Inflammatory macrophage (primary cell): Measurements from ENCODE around the gene MCM3.
A peak's percentile ranks its signal among the peaks of the same experiment; 100 is the strongest.

Experiments used
- DNase-seq, 2 donors: peaks; one replicate each; pipeline ENCODE4 v3.0.0-alpha.2; 2020 to 2022

MCM3 gene

DNA sequence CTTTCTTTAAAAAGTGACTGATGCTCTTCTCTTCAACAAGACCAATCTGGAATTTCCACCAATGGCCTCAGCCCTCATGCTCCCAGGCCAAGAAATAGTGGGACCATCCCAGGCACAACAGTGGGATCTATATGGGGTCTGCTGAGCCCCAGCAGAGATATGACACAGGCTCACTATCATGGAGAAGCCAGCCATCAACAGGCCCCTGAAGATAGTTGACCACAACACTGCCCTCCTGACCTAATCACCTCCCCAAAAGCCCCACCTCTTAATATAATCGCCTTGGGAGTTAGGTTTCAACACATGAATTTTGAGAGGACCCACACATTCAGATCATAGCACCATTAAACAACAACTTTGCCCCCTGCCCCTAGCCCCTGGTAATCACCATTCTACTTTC, 16.8 kb upstream of the MCM3 start:
- no peak for DNase-seq

DNA sequence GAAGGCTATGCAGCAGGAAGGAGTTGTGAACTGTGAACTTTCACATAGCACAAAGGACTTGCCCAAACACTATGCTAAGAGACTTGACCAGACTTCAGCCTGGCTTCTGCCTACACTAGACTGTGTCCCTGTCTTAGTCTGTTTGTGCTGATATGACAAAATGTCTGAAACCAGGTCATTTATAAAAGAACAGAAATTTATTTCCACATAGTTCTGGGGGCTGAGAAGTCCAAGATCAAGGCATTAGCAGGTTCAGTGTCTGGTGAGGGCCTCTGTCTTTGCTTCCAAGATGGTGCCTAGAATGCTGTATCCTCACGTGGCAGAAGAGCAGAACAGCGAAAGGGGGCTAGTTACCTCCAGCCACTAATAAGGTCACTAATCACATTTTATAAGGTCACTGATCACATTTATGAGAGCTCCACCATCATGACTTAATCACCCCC, 16.0 kb upstream of the MCM3 start:
- DNase-seq: no peak

DNA sequence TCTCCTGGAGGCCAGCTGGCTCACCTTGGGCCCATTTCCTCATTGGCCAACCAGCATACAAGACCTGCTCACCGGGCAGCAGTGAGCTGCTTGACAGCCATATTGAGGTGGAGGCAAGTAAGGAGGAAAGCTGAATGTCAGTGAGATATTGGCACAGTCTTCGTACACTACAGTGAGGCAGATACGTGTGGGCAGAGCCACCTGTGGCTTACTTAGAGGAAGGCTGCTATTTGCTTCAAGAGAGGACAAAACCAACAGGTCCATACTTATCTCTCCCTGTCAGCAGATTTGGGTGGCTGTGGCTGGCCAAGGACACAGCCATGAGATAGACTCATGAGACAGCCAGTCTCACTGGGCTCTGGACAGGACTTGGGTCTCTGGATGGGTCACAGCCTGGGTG, 15.1 kb upstream of the MCM3 start:
- DNase-seq: no peak

DNA sequence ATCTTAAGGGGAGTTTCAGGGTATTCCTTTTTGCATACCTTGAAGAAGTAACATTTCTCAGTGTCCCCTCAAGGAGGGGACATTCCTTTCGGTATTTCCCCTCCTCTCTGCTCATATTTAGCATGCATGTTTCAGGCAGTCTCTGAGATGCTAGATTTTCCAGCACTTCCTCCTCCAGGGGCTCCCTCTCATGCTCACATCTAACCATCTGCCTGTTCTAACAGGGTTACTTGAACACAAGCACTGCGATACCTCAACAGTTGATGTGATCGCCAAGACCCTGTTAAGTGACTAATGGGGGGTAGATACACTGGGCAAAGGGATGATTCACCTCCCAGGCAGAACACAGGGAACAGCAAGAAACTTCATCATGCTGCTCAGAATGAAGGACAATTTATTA, 12.9 kb upstream of the MCM3 start:
- DNase-seq: no peak

DNA sequence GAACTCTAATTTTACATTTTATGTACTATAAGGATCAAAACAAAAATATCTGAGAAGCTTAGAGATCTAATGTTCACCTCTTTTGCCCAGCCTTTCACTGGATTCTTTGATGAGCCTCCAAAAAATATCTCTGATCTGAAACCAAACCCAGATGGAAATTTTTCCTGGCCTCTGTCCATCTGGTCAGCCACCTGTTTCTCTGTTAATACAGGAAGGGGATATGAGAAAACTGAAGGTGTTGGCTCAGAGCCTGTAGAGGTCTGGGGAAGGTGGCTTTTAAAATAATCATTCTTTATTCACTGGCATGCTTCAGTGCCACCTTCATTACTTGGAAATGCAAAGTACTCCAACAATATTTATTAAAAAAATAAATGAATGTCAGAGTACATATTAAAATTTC, 8.5 kb upstream of the MCM3 start:
- no peak for DNase-seq

DNA sequence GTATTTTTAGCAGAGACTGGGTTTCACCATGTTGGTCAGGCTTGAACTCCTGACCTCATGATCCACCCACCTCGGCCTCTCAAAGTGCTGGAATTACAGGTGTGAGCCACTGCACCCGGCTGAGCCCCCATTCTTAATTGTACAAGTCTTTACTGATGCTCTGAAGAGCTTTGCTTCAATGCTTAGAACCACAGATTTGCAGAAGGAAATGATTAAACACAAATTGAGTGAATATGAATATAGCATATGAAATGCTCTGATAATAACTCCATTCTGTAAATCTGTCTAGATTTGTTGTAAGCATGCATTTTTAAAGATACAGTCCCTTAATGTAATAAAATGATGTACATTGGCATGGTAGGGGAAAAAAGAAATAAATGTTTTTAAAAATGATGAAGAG, 4.3 kb upstream of the MCM3 start:
- DNase-seq: no peak

DNA sequence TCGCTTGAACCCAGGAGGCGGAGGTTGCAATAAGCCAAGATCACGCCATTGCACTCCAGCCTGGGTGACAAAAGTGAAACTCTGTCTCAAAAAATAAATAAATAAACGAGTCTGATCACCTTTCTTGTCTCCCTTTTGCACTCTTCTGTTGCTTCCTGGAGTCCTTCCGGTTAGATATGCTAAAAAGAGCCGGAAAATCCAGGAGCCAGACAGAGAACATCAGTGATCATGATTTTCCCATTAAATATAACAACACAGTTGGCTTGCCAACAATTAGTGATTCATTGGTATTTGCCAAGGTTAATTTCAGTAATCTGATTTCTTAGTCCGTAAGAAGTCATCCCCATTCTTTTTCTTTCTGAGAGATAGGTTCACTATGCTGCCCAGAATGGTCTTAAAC, 3.7 kb upstream of the MCM3 start:
- DNase-seq: no peak

DNA sequence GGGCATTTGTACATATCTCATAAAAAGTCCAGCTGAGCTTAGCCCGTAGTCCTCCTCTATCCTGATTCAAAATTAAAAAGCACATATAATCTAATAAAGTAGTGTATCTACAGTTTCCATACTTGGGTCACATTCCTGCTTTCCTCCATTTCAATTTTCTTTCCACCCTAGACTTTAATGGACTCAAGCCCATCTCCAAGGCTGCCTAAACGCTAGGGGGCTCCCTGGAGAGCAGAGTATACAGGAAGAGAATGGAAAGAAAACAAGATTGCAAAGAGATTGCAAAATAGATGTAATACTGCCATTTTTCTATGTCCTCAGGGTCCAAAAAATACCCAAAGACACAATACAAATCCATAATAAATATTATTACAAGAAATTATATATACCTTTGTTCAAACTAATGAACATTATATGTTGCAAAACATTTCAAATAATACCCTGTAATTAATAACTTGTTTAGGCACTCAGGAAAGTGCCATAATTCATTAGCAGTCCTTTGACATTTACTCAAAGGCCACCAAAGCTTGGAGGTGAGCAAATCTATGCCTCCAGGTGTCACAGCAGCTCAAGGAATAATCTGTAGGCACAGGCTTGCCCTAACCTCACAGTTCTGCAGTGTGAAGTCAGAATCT, 2.4 kb upstream of the MCM3 start:
- peak; percentile 82 to 89 for DNase-seq

DNA sequence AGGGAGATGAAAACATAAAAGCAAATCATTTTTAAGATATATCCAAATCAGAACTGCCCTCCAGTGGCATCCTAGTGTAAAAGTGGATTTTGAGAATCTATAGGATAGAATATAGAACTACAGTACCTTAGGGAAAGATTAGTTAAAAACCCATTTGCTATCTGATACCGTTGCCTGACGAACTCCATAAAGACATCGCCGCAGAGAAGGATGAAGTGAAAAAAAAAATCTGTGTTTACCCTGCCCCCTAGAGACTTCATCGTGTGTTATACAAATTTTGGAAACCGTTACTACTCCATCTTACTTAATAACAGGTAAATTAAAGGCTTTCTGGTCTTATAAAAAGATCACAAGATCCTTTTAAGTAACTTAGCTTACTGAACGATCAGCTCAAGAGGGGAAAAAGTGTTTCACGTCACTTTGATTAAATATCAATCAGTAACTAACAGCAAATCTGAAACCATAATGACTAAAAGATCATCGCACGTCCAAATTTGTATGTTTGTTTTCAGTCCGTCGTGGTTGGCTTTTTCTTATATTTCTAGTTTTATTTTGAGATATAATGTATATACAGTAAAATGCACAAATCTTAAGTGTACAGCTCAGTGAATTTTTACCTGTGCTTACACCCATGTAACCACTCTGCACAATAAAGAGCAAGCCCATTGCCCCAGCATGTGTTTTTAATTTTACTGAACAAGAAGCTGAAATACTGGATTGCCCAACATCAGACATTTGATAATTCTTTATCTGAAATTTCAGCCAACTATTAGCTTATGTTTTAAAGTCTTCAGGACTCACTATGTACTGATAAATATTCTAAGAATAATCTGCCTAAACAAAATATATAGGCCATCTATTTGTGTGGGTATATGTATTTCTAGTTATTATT, 881 bp upstream of the MCM3 start:
- no peak for DNase-seq

DNA sequence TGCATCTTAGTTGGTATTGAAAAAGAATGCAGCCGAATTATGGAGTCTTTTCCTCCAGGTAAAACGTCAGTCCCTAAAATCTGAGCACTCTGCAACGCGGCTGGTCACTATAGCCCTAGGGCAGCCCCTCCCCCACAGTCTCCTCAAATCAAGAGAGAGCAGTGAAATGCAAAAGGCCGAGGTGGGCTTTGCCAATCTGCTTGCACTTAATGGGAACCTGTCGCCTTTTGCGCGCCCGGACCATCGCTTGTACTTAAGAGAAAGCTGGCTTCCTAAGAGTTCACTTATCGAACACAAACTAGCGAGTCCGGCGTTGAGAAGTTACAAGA, 447 bp downstream of the MCM3 start:
- DNase-seq: peak; percentile 17 to 20

DNA sequence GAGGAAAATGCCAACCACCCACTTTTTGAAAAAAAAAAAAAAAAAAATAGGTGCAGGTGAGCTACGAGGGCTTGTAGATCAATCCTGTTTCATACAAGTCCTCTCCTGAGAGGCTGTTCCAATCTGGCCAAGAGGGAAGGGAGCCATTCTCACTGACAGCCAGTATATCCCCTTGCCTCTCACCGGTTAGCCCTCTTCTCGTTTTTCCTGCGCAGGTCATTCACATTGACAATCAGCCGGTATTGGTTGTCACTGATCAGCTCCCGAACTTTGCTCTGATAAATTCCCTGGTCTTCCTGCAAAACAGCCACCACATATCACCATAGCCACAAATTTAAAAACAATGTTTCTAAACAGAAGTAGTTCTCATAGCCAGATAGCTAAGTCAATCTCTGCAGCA, 1.4 kb downstream of the MCM3 start:
- no peak for DNase-seq

DNA sequence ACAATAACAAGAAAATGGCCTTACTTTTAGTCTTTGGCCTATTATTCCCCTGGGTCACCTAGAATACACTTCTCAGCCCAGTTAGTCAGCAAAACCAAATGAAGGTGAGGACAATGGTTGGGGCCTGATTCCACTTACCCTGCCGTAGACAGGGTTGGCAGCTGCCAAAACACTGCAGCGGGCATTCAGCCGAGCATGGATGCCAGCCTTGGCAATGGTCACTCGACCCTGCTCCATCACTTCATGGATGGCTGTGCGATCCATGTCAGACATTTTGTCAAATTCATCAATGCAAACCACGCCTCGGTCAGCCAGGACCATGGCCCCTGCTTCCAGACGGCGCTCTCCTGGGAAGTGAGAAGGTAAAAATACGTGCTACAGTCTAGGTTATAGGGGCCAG, 8.4 kb downstream of the MCM3 start:
- no peak for DNase-seq

DNA sequence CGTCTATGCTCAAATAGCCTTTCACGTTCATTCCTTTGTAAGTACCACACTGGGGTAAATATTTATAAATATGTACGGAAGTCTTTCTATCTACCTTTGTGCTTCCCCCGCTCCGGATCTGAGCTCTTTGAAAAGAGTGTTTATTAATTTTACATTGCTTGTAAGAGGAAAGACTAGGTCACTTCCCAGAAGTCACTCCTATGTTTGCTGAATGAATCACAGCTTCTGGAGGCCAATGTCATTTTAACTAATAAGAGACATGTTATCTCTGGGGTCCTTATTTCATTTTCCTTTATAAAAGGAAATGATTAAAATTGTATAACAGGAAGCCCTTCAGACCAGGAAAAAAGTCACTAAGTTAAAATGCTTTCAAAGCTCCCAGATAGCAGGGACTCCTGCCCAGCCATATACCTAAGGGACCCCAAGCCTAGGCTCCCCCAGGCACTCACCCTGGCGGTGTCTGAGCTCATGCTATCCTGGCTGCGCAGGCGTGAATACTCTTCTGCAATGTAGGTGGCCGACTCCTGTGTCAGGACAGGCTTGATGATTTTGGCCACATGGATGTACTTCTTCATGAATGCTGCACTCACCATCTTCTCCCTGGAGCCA, 12.6 kb downstream of the MCM3 start:
- no peak for DNase-seq

DNA sequence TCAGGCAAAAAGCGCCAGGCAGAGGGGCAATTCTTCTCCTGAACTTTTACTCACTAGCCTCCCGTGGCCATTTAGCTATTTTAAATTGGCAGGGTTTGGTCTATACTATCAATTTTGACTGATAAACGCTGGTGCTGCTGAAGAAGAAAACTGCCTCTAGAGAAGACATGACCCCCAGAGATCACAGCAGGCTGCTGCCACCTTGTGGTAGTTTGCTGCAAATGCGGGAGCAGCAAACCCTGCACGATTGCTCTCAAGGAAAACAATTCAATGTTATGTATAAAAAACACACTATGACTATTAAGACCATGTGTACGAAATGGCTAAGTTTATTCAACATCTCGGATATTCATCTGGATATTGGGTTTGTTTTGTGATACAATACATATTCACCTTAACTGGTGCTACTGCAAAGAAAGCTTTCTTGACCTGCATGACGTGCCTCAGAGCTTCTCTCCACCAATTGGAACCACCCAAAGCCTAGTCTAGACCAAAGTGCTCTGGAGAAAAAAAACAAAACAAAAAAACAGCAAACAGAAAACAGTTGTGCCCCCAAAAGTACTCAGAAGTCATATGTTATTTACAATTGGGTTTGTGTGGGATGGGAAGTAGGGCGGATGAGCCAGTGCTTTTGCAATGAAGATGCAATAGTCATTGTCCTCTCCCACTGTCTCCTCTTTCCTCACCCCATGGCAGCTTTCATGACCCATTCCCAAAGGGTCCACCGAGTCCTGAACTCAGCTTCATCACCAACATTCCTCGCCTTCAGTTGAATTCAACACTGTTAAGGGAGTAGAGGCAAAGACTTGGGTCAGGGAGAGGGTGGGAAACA, 20.6 kb downstream of the MCM3 start:
- DNase-seq: peak; percentile 64 to 72

DNA sequence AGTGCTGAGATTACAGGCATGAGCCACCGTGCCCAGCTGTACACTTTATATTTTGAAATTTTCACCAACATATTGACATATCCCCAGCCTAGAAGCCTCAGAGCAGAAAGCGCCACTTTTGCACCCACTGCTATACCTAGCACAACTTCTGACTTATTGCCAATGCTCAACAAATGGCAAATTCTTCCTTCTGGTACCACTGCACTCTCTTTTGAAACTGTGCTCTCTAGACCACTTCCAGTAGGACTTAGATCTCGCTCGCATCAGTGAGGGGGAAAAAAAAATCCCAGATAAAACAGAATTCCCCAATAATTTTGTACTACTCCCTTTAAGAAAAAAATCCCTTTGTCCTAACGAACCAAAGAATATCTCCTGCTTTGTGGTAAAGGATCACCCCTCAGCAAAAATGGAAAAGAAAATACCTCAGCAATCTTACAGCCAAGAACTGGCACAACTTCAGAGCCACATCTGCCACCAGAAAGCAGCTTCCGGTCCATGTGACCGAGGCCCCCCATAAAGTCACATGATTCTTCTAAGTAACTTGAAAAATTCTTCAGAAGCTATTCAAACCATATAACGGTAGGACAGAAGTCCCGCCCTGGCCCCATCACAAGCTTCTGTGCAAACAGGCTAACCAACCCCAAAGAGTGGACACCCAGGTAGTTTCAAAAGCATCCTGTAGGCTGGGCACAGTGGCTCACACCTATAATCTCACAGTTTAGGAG, 21.8 kb downstream of the MCM3 start:
- DNase-seq: no peak

DNA sequence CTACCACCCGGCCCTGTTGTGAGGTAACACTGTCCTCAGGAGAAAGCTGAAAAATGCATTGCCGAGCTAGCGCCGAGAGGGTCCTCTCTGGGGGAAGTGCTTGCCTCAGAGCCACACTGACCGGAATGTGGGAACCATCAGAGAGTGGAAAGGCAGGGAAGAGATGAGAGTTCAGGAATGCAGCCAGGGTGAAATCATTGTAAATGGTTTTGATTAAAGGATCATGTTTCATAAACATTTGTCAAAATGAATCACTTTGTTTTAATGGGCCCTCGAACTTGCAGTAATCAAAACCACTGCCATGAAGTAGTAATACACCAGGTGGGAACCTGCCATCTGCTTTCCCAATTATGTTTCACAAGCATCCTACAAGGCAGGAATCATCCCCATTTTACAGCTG, 23.3 kb downstream of the MCM3 start:
- no peak for DNase-seq

DNA sequence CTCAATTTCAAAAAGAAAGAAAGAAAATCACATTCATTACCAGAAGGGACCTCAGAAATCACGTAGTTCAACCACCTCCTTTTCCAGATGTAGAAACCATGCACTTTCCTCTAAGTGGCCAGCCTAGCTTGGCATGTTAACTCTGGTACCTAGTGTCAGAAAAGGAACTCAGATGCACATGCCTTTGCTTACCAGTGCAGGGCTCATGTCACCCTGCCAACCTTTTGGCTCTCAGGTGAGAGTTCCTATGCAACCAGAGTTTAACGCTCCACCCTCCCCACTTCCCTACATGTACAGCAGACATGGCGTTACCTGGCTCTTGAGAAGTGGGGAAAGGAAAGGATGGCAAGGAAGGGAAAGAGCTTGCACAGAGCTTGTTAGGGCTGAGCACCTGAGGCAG, 23.9 kb downstream of the MCM3 start:
- no peak for DNase-seq

DNA sequence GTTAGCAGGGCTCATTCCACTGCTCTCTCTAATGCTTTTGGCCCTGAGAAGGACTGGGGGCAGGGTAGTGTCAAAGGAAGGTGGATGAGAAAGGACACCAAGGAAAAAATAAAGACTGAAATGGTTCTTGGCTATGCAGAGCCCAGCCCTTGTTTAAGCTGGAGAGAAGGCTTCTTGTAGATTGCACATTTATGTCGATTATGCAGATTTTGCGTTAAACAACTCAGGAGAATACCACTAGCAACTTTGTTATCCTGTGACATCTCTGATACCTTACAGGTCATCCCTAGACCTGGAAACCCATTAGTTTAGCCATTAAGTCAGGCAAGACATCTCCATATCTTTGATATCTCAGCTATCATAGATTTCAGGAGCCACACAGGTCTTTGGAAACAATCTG, 29.1 kb downstream of the MCM3 start:
- DNase-seq: no peak

DNA sequence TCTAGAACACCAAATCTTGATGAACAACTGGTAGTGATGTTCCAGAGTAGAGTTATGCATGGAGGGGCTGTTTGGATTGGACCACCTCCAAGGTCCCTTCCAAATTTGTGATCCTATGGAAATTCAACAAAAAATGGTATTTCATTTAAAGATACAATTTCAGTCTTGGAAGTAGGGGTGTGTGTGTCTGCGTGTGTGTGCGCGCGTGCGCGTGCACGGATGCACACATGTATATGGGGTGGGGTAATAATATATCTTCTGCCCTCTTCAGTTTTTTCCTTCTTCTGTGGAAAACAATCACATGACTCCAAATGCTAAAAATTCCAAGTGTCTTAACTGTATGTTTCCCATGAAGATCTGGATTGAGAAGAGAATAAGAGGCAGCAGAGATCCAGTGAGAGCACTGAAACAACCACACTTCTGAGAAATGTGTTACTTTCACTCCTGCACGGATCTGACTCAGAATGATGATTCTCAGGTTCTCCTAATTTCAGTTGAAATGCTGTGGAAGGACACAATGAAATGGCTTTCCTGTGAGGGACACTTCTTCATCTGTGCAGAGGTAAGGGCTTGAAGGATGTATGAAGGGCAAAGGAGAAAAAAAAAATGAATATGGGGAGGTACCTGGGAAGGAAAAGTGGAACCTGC, 29.7 kb downstream of the MCM3 start:
- no peak for DNase-seq

DNA sequence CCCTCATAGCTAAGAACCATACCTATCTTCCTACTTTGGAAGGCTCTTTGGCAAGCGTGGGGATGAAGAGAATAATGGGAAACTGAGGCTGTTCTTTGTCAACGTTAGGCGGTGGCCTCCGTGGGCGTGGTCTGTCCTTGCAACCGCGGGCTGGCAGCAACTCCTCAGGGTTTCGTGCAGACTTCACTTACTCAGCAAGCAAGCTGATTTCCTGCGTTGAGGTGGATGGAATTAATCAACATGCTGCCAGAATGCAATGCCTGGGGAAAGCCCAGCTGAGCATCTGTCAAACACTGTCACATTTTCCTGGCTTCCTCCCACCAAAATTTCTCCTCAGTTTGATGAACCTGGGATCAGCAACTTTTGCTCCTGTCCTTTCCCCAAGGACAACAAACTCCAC, 31.0 kb downstream of the MCM3 start:
- no peak for DNase-seq

DNA sequence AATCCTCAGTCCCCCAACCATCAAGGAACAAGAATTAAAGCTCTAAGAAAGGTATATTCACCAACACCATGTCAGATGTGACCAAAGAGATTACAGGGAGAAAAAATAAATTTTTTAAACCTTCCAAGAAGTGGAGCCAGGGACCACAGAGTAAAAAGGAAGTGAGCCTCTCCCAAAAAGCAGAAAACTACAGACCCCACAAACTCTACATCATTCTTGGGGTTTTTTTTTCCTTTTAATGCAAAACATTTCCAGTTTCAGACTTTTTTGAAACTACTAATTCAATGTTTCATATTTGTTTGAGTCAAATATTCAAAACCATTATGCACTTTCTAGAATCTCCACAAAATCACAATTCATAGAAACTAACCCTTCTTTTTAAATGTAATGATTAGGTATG, 33.4 kb downstream of the MCM3 start:
- no peak for DNase-seq

DNA sequence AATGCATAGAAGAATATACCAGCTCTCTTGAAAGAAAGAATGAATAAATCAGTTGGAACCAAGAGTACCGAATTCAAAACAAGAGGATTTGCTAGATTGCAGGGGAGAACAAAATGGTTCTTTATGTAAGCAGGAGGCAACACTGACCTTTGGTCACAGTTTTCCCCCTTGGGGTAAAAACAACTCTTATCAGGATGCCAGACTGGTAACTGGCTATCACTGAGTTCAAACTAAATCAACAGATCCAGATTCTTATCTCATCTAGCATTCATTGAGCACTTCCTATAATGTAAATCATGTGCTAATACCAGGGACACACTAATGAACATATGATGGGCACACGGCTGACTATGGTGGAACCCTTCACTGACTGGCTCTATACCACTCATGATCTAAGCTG, 35.5 kb downstream of the MCM3 start:
- DNase-seq: no peak
